Thyroid gland (tissue), 4 donors: ENCODE results near the gene PARP4.
"Not testable (repeated sequence)": the region's sequence is repeated elsewhere in the genome, so short reads cannot be mapped to it uniquely, and the experiment has no call there.

Source experiments
- CTCF ChIP-seq, 6 experiments: fragments of 200-600 bp in 3 of 6; fragments of 450-650 bp in 3 of 6; sonication (generic) in 3 of 6; IDR thresholded peaks; one replicate each; pipeline ENCODE4 v1.5.1; 2016 to 2019; ENCODE audit warnings: antibody characterized with exemption in 6 of 6, mild to moderate bottlenecking in 2 of 6, inconsistent platforms in 1 of 6, moderate library complexity in 1 of 6
- POLR2A ChIP-seq, 2 donors: fragments of 450-650 bp; IDR thresholded peaks; one replicate each; pipeline ENCODE4 v1.6.1; 2017; ENCODE audit warnings: antibody characterized with exemption in 2 of 2, mild to moderate bottlenecking in 2 of 2, moderate library complexity in 1 of 2

GRCh38 chr13:24426045-24426444, 86.5 kb downstream of the PARP4 start:
- not testable (repeated sequence) for TF ChIP-seq POLR2A, CTCF (IDR thresholded peaks at IDR 0.05)
